ENCODE data around the gene SGPP2.
"Not testable (repeated sequence)": the region's sequence is repeated elsewhere in the genome, so short reads cannot be mapped to it uniquely, and the experiment has no call there.

The SGPP2 gene

DNA sequence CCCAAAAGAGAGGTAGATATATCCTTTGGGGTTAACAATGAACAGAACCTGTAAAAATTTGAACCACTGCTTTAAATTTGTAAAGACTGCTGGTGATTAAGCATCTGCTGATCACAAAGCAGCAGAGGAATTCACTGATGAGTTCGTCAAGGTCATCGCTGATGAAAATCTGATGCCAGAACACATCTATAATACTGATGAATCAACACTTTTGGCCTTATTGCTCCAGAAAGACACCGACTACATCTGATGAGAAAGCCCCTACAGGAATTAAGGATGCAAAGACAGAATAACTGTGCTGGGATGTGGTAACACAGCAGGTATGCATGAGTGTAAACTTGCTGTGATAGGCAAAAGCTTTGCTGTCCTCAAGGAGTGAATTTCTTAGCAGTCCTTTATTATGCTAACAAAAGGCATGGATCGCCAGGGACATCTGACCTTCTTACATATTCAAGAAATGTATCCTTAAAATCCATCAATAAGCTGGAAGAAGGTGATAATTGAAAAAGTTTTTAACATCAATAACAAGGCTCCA, 30.5 kb upstream of the SGPP2 start:
- TF ChIP-seq, protein P1, sequence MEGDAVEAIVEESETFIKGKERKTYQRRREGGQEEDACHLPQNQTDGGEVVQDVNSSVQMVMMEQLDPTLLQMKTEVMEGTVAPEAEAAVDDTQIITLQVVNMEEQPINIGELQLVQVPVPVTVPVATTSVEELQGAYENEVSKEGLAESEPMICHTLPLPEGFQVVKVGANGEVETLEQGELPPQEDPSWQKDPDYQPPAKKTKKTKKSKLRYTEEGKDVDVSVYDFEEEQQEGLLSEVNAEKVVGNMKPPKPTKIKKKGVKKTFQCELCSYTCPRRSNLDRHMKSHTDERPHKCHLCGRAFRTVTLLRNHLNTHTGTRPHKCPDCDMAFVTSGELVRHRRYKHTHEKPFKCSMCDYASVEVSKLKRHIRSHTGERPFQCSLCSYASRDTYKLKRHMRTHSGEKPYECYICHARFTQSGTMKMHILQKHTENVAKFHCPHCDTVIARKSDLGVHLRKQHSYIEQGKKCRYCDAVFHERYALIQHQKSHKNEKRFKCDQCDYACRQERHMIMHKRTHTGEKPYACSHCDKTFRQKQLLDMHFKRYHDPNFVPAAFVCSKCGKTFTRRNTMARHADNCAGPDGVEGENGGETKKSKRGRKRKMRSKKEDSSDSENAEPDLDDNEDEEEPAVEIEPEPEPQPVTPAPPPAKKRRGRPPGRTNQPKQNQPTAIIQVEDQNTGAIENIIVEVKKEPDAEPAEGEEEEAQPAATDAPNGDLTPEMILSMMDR (IDR thresholded peaks at IDR 0.05; ENCODE audit: control insufficient read depth, insufficient read depth, low read depth, low read length, missing control alignments): no peak
- no peak for DNase-seq (ENCODE audit: low read depth)
- H3K4me3 ChIP-seq (ENCODE audit: control insufficient read depth, low read depth, low read length): no peak overlapping the region

DNA sequence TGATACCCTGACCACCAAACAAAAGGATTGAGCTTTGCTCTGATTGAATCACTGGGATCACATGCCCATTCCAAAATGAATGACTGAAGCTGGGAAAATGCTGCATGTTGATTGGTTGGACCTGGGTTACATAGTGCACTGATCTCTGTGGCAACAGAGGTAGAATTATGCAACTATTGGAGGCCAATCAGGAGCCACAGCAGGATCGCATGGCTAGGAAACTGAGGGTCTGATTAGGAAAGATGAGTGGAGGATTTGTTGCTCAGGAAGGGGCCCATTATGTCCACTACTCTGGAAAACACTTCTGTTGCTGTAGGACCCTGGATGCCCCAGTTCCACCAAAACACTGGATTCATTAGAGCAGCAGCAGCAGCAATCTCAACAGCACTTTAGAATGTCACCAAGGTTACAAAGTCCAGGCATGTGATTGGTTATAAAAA, 25.9 kb upstream of the SGPP2 start:
- no peak for DNase-seq (ENCODE audit: low read depth)
- TF ChIP-seq, protein P1 (IDR thresholded peaks at IDR 0.05; ENCODE audit: control insufficient read depth, insufficient read depth, low read depth, low read length, missing control alignments): no peak
- H3K4me3 ChIP-seq (ENCODE audit: control insufficient read depth, low read depth, low read length): no peak overlapping the region

DNA sequence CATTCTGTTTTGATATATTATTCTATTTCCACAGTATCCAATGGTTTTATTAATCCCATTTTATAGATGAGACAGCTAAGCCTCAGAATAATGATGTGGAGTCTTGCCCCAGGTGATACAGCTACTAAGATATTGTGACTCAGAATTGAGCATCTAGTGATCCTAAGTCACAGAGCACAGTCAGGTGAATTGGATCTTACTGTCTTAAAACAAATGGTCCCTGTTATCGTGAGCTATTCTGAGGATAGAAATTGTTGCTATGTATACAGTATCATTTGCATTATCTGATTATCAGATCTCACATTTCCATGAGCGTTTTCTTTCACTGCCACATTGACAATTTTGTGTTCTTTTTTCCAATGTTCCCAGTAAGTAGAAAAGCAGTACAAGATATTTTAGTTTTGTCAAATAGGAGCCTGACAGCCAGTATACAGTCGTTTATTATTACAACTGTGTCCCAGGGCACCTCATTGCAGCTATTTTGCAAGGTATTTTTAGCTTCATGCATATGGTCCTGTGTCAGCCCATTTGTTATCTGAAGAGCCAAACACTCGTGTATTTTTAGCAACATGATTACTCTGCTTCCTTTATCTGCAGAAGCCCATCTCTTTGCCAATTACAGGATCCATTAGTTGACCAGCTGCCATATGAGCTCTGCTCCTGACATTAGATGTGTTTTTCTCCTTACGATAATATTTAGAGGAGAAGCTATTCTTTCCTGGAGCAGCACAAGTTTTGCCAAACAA, 25.1 kb upstream of the SGPP2 start:
- TF ChIP-seq, protein P1 (IDR thresholded peaks at IDR 0.05; ENCODE audit: control insufficient read depth, insufficient read depth, low read depth, low read length, missing control alignments): no peak
- no peak for DNase-seq (ENCODE audit: low read depth)

DNA sequence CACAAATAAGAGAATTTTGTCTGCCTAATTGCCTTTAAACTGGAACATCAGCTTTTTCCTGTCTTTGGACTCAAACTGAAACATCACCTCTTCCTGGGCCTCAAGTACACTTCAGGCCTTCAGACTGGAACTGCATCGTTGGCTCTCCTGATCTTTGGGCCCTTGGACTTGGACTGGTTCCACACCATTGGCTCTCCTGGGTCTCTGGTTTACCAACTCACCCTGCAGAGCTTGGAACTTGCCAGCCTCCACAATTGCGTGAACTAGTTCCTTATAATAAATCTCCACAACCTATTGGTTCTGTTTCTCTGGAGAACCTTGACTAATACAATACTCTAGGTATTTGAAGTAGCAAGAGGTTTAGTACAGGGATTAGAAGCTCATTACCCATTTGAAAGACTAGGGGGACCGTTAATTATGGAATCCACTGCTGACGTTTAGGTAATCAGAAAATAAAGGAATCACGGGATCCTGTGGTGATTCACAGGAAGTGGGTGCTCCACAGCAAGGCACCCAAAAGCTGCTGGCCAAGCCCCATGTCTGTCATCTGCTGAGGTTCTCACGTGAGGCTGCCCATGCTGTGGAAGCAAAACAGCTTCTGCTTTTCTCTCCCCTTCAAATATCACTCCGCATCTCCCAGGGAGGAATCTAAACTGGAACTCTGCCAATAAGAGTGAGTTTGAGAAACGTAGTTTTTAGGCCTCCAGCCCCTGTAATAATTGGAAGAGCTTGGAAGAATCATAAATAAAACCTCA, 20.0 kb upstream of the SGPP2 start:
- H3K4me3 ChIP-seq (ENCODE audit: control insufficient read depth, low read depth, low read length): no peak overlapping the region
- TF ChIP-seq, protein P1 (IDR thresholded peaks at IDR 0.05; ENCODE audit: control insufficient read depth, insufficient read depth, low read depth, low read length, missing control alignments): no peak
- DNase-seq (ENCODE audit: low read depth): no peak

More for the DNA sequence above, 25.1 kb upstream of the SGPP2 start:
- H3K4me3 ChIP-seq (ENCODE audit: control insufficient read depth, low read depth, low read length): no peak overlapping the region

DNA sequence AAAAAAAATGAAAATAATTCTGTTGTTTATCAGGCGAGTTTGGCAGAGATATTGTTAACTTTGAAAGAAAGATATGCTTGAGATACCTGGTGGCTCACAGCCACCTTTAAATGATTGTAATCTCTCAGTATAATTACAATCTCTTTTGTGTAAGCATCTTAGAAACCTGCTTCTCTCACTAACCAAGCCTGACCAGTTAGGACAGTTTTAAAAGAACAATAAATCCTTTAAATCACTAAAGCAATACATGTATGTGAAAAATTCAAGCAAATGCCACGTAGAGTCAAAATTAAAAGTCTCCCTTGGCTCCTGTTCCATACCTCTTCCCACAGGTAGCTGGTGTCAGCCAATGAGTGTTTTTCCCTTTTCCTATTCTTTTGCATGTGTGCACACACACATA, 15.7 kb upstream of the SGPP2 start:
- H3K4me3 ChIP-seq (ENCODE audit: control insufficient read depth, low read depth, low read length): no peak overlapping the region
- TF ChIP-seq, protein P1 (IDR thresholded peaks at IDR 0.05; ENCODE audit: control insufficient read depth, insufficient read depth, low read depth, low read length, missing control alignments): no peak
- DNase-seq (ENCODE audit: low read depth): no peak

DNA sequence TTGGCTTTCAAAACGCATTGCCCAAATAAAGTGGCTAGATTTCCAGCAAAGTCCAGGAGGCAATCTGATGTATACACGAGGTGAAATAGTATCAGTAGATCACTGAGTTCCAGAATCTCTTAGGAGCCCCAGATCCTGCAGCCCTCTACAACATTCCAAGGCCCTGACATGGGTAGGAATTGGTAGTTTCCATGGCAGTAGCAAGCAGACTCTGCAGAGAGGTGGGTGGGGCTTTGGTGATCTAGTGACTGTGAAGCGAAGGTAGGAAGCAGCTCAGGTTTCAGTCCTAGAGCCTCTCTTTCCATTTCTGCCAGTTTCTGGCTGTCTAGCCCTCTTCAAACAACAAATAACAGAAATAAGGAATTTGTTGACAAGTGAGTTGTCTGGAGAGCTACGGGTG, 13.8 kb upstream of the SGPP2 start:
- no peak for DNase-seq (ENCODE audit: low read depth)
- TF ChIP-seq, protein P1 (IDR thresholded peaks at IDR 0.05; ENCODE audit: control insufficient read depth, insufficient read depth, low read depth, low read length, missing control alignments): no peak
- H3K4me3 ChIP-seq (ENCODE audit: control insufficient read depth, low read depth, low read length): no peak overlapping the region

DNA sequence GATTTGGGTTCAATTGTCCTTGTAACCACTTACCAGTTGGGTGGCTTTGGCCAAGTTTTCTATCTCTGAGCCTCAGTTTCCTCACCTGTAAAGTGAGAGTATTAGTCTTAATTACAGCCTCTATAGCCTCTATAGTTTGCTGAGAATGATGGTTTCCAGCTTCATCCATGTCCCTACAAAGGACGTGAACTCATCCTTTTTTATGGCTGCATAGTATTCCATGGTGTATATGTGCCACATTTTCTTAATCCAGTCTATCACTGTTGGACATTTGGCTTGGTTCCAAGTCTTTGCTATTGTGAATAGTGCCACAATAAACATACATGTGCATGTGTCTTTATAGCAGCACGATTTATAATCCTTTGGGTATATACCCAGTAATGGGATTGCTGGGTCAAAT, 12.0 kb upstream of the SGPP2 start:
- DNase-seq (ENCODE audit: low read depth); H3K4me3 ChIP-seq (ENCODE audit: control insufficient read depth, low read depth, low read length): not testable (repeated sequence)

Data from AG09309 (cell line).